Fibroblast of upper back skin (primary cell): Measurements from ENCODE around the gene OIT3.

ENCODE experiments used
- DNase-seq: peaks from one replicate; pipeline ENCODE4 v3.0.0-alpha.2; 2013

Gene OIT3

GRCh38 chr10:72953687-72954086 lies 60.1 kb downstream of the OIT3 start:
- DNase-seq = no peak

- no peak for DNase-seq
Measured at GRCh38 chr10:72954230-72954595, 60.7 kb downstream of the OIT3 start.

- no peak for DNase-seq
Measured at GRCh38 chr10:72954596-72955554, 61.3 kb downstream of the OIT3 start, which contains the start of gene PLA2G12B. Gene PLA2G12B (minus strand): TSS chr10:72954806. CDS start chr10:72954685, 121 bp downstream.

- DNase-seq = no peak
Measured at GRCh38 chr10:72956001-72956400, 62.5 kb downstream of the OIT3 start.

GRCh38 chr10:72976886-72977285 lies 83.3 kb downstream of the OIT3 start:
- DNase-seq = no peak

- no peak for DNase-seq
Measured at GRCh38 chr10:72979709-72980108, 86.2 kb downstream of the OIT3 start.

GRCh38 chr10:72980348-72980747 lies 86.8 kb downstream of the OIT3 start:
- no peak for DNase-seq

GRCh38 chr10:72981028-72981881 lies 87.7 kb downstream of the OIT3 start:
- no peak for DNase-seq

- peak; percentile 5 for DNase-seq
Measured at GRCh38 chr10:72981882-72982529, 88.5 kb downstream of the OIT3 start.
